ENCODE data around the gene KCNJ4.

KCNJ4 gene

GRCh38 chr22:38467438-38467903 lies 12.5 kb upstream of the KCNJ4 start:
- in situ Hi-C loops (cut with MboI; ENCODE audit: low sequenced_read_pairs, unreplicated experiment) = no loop called here
- no peak for TF ChIP-seq CTCF (IDR thresholded peaks at IDR 0.05; ENCODE audit: borderline replicate concordance, control extremely low read depth, extremely low read depth, insufficient read depth, missing control alignments)
- DNase-seq (ENCODE audit: low spot score) = peak; percentile 51

GRCh38 chr22:38465673-38466490 lies 10.9 kb upstream of the KCNJ4 start:
- peak; percentile 28 for DNase-seq (ENCODE audit: low spot score)
- in situ Hi-C loops (cut with MboI; ENCODE audit: low sequenced_read_pairs, unreplicated experiment) = no loop called here
- TF ChIP-seq CTCF (IDR thresholded peaks at IDR 0.05; ENCODE audit: borderline replicate concordance, control extremely low read depth, extremely low read depth, insufficient read depth, missing control alignments) = no peak

- in situ Hi-C loops (cut with MboI; ENCODE audit: low sequenced_read_pairs, unreplicated experiment) = no loop called here
- no peak for TF ChIP-seq CTCF (IDR thresholded peaks at IDR 0.05; ENCODE audit: borderline replicate concordance, control extremely low read depth, extremely low read depth, insufficient read depth, missing control alignments)
These were observed 10.1 kb upstream of the KCNJ4 start for GRCh38 chr22:38464992-38465672.

GRCh38 chr22:38462960-38463784 lies 8.2 kb upstream of the KCNJ4 start:
- DNase-seq (ENCODE audit: low spot score) = no peak
- in situ Hi-C loops (cut with MboI; ENCODE audit: low sequenced_read_pairs, unreplicated experiment) = no loop called here
- TF ChIP-seq CTCF (IDR thresholded peaks at IDR 0.05; ENCODE audit: borderline replicate concordance, control extremely low read depth, extremely low read depth, insufficient read depth, missing control alignments) = no peak

More at GRCh38 chr22:38464992-38465672, 10.1 kb upstream of the KCNJ4 start:
- no peak for DNase-seq (ENCODE audit: low spot score)

- peak; percentile 83 for DNase-seq (ENCODE audit: low spot score)
- no peak for TF ChIP-seq CTCF (IDR thresholded peaks at IDR 0.05; ENCODE audit: borderline replicate concordance, control extremely low read depth, extremely low read depth, insufficient read depth, missing control alignments)
- in situ Hi-C loops (cut with MboI; ENCODE audit: low sequenced_read_pairs, unreplicated experiment) = no loop called here
These were observed 6.5 kb upstream of the KCNJ4 start for GRCh38 chr22:38461414-38462081.

GRCh38 chr22:38461057-38461413 lies 6.0 kb upstream of the KCNJ4 start:
- DNase-seq (ENCODE audit: low spot score) = no peak
- no peak for TF ChIP-seq CTCF (IDR thresholded peaks at IDR 0.05; ENCODE audit: borderline replicate concordance, control extremely low read depth, extremely low read depth, insufficient read depth, missing control alignments)
- in situ Hi-C loops (cut with MboI; ENCODE audit: low sequenced_read_pairs, unreplicated experiment) = no loop called here

Measured in GM13976 (cell line).